ENCODE data around the gene FOLR2.

FOLR2 gene

DNA sequence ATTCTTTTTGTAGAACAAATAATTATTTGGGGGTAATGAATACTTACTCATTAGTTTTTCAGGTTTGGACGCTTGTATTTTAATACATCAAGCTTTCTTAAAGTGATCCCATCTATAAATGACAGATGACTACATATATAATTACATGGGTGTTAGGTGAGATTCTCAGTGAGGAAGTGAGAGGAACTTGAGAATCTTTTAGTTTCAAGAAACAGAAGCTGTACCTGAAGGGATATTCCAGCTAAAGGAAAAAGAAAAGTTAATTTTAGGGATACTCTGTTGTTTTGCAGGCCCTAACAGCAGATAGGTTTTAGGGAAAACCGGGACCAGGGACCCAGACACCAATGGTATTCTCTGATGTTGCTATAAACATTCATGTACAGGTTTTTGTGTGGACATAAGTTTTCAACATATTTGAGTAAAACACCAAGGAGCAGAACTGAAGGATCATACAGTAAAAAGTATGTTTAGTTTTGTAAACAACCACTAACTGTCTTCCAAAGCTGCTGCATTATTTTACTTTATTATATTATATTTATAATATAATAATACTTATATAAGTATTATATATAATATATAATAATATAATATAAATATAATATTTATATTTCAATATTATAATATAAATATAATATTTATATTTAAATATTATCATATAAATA lies 51.5 kb downstream of the FOLR2 start:
- TF ChIP-seq, protein P1, sequence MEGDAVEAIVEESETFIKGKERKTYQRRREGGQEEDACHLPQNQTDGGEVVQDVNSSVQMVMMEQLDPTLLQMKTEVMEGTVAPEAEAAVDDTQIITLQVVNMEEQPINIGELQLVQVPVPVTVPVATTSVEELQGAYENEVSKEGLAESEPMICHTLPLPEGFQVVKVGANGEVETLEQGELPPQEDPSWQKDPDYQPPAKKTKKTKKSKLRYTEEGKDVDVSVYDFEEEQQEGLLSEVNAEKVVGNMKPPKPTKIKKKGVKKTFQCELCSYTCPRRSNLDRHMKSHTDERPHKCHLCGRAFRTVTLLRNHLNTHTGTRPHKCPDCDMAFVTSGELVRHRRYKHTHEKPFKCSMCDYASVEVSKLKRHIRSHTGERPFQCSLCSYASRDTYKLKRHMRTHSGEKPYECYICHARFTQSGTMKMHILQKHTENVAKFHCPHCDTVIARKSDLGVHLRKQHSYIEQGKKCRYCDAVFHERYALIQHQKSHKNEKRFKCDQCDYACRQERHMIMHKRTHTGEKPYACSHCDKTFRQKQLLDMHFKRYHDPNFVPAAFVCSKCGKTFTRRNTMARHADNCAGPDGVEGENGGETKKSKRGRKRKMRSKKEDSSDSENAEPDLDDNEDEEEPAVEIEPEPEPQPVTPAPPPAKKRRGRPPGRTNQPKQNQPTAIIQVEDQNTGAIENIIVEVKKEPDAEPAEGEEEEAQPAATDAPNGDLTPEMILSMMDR (IDR thresholded peaks at IDR 0.05): no peak
- DNase-seq (ENCODE audit: low spot score): no peak
- Histone ChIP-seq H3K27ac (no peak overlapping the region), H3K4me3 (no peak overlapping the region)

Data from coronary artery (tissue), 2 donors.